ENCODE measurements around the gene ERMP1.
"Not testable (repeated sequence)": the region's sequence is repeated elsewhere in the genome, so short reads cannot be mapped to it uniquely, and the experiment has no call there.

Gene ERMP1

GRCh38 chr9:5832538-5833529 is at the start of gene ERMP1:
TSS of gene ERMP1 (minus strand) at chr9:5833117. CDS start at chr9:5833027, 90 bp downstream.
- peak; percentile 79 for DNase-seq (ENCODE audit: low spot score)

GRCh38 chr9:5882244-5883012 is 49.5 kb upstream of the ERMP1 start:
- DNase-seq (ENCODE audit: low spot score) = not testable (repeated sequence)

GRCh38 chr9:5879419-5880181 is 46.7 kb upstream of the ERMP1 start:
- DNase-seq (ENCODE audit: low spot score) = no peak

GRCh38 chr9:5876711-5877110 is 43.8 kb upstream of the ERMP1 start:
- no peak for DNase-seq (ENCODE audit: low spot score)

GRCh38 chr9:5876026-5876425 is 43.1 kb upstream of the ERMP1 start:
- no peak for DNase-seq (ENCODE audit: low spot score)

GRCh38 chr9:5874048-5874447 is 41.1 kb upstream of the ERMP1 start:
- DNase-seq (ENCODE audit: low spot score) = no peak

- no peak for DNase-seq (ENCODE audit: low spot score)
Observed at GRCh38 chr9:5873439-5873838, 40.5 kb upstream of the ERMP1 start.

GRCh38 chr9:5872511-5872910 is 39.6 kb upstream of the ERMP1 start:
- DNase-seq (ENCODE audit: low spot score) = no peak

GRCh38 chr9:5871785-5872184 is 38.9 kb upstream of the ERMP1 start:
- DNase-seq (ENCODE audit: low spot score) = no peak

GRCh38 chr9:5870691-5871090 is 37.8 kb upstream of the ERMP1 start:
- no peak for DNase-seq (ENCODE audit: low spot score)

- DNase-seq (ENCODE audit: low spot score) = no peak
Observed at GRCh38 chr9:5870020-5870339, 37.1 kb upstream of the ERMP1 start.

- peak; percentile 31 for DNase-seq (ENCODE audit: low spot score)
Observed at GRCh38 chr9:5869315-5870019, 36.5 kb upstream of the ERMP1 start.

GRCh38 chr9:5868235-5868634 is 35.3 kb upstream of the ERMP1 start:
- no peak for DNase-seq (ENCODE audit: low spot score)

GRCh38 chr9:5866685-5867084 is 33.8 kb upstream of the ERMP1 start:
- no peak for DNase-seq (ENCODE audit: low spot score)

GRCh38 chr9:5866272-5866671 is 33.4 kb upstream of the ERMP1 start:
- no peak for DNase-seq (ENCODE audit: low spot score)

GRCh38 chr9:5864446-5864845 is 31.5 kb upstream of the ERMP1 start:
- no peak for DNase-seq (ENCODE audit: low spot score)

GRCh38 chr9:5863092-5863746 is 30.3 kb upstream of the ERMP1 start:
- no peak for DNase-seq (ENCODE audit: low spot score)

- no peak for DNase-seq (ENCODE audit: low spot score)
Observed at GRCh38 chr9:5858833-5859232, 25.9 kb upstream of the ERMP1 start.

GRCh38 chr9:5857928-5858327 is 25.0 kb upstream of the ERMP1 start:
- no peak for DNase-seq (ENCODE audit: low spot score)

- no peak for DNase-seq (ENCODE audit: low spot score)
Observed at GRCh38 chr9:5854063-5854790, 21.3 kb upstream of the ERMP1 start.

GRCh38 chr9:5853617-5854016 is 20.7 kb upstream of the ERMP1 start:
- DNase-seq (ENCODE audit: low spot score) = no peak

Measured in HuH-7 (cell line).